HG03457 (cell line): ENCODE results near the gene FGF11.
"Not testable (repeated sequence)": the region's sequence is repeated elsewhere in the genome, so short reads cannot be mapped to it uniquely, and the experiment has no call there.

Experiments used
- ATAC-seq: cut with Tn5 transposase; IDR thresholded peaks from one replicate; pipeline ENCODE4 v1.9.1; 2021; ENCODE audit warnings: moderate number of reproducible peaks; ENCODE audit not compliant: unreplicated experiment

FGF11 gene

GRCh38 chr17:7460850-7461660 is 21.7 kb downstream of the FGF11 start:
- no peak for ATAC-seq

- no peak for ATAC-seq
These were observed 23.4 kb downstream of the FGF11 start for GRCh38 chr17:7462474-7463371.

GRCh38 chr17:7463372-7463846 is 24.1 kb downstream of the FGF11 start:
- no peak for ATAC-seq

GRCh38 chr17:7464081-7464480 is 24.8 kb downstream of the FGF11 start:
- ATAC-seq: no peak

GRCh38 chr17:7465597-7466275 is 26.4 kb downstream of the FGF11 start:
- ATAC-seq: no peak

- no peak for ATAC-seq
These were observed 27.0 kb downstream of the FGF11 start for GRCh38 chr17:7466318-7466638.

GRCh38 chr17:7466639-7467341 is 27.5 kb downstream of the FGF11 start:
- ATAC-seq: no peak

GRCh38 chr17:7467498-7467897 is 28.2 kb downstream of the FGF11 start:
- no peak for ATAC-seq

- no peak for ATAC-seq
These were observed 29.0 kb downstream of the FGF11 start for GRCh38 chr17:7468290-7468689.

GRCh38 chr17:7468804-7469389 is 29.6 kb downstream of the FGF11 start:
- ATAC-seq: no peak

- not testable (repeated sequence) for ATAC-seq
These were observed 30.5 kb downstream of the FGF11 start for GRCh38 chr17:7469843-7470242.

- ATAC-seq: not testable (repeated sequence)
These were observed 31.2 kb downstream of the FGF11 start for GRCh38 chr17:7470457-7470973.

GRCh38 chr17:7471729-7472128 is 32.4 kb downstream of the FGF11 start:
- ATAC-seq: no peak

GRCh38 chr17:7474767-7475166 is 35.5 kb downstream of the FGF11 start:
- ATAC-seq: not testable (repeated sequence)

- no peak for ATAC-seq
These were observed 36.6 kb downstream of the FGF11 start for GRCh38 chr17:7475764-7476422.

- ATAC-seq: no peak
These were observed 37.2 kb downstream of the FGF11 start for GRCh38 chr17:7476494-7476893.

GRCh38 chr17:7476951-7477350 is 37.6 kb downstream of the FGF11 start:
- ATAC-seq: no peak

- ATAC-seq: no peak
These were observed 38.3 kb downstream of the FGF11 start for GRCh38 chr17:7477392-7478275.
